IPS-20b (cell line): ENCODE measurements around the gene LRRC10B.

Source experiments
- H3K27ac ChIP-seq: one replicate; pipeline ENCODE4 v1.5.1; 2013; ENCODE audit warnings: low read length
- H3K27me3 ChIP-seq: 2 replicates; pipeline ENCODE4 v1.6.1; 2013; ENCODE audit warnings: mild to moderate bottlenecking, low read length, inconsistent platforms; ENCODE audit not compliant: insufficient read depth
- H3K36me3 ChIP-seq: 2 replicates; pipeline ENCODE4 v1.6.1; 2013; ENCODE audit warnings: low read depth, mild to moderate bottlenecking, inconsistent platforms, low read length, moderate library complexity; ENCODE audit not compliant: insufficient read depth
- H3K4me1 ChIP-seq: 2 replicates; pipeline ENCODE4 v1.6.1; 2013; ENCODE audit warnings: mild to moderate bottlenecking, control low read depth, inconsistent platforms, low read length, moderate library complexity; ENCODE audit not compliant: insufficient read depth
- H3K4me3 ChIP-seq: 2 replicates; pipeline ENCODE4 v1.5.1; 2013; ENCODE audit warnings: mild to moderate bottlenecking, low read length, inconsistent platforms
- H3K9ac ChIP-seq: 2 replicates; pipeline ENCODE4 v1.6.1; 2013; ENCODE audit warnings: low read depth, mild to moderate bottlenecking, inconsistent platforms, low read length, moderate library complexity
- H3K9me3 ChIP-seq: 2 replicates; pipeline ENCODE4 v1.6.1; 2013; ENCODE audit warnings: mild to moderate bottlenecking, low read depth, low read length, inconsistent platforms; ENCODE audit not compliant: insufficient read depth

Gene LRRC10B

GRCh38 chr11:61524963-61525587, 16.5 kb downstream of the LRRC10B start:
- Histone ChIP-seq H3K9ac (no peak overlapping the region), H3K4me1 (no peaks in the 10 kb centered on the region), H3K36me3 (no peaks in the 10 kb centered on the region), H3K4me3 (no peak overlapping the region), H3K9me3 (no peaks in the 10 kb centered on the region), H3K27ac (no peak overlapping the region), H3K27me3 (no peaks in the 10 kb centered on the region)

- no peaks in the 10 kb centered on the region for H3K36me3 ChIP-seq
- H3K4me3 ChIP-seq, result no peak overlapping the region
- H3K9me3 ChIP-seq, result no peaks in the 10 kb centered on the region
- no peaks in the 10 kb centered on the region for H3K4me1 ChIP-seq
- H3K9ac ChIP-seq, result no peak overlapping the region
- no peaks in the 10 kb centered on the region for H3K27me3 ChIP-seq
- H3K27ac ChIP-seq, result no peak overlapping the region
These were observed 17.7 kb downstream of the LRRC10B start for GRCh38 chr11:61526229-61526628.

- Histone ChIP-seq H3K36me3 (no peaks in the 10 kb centered on the region), H3K9me3 (no peaks in the 10 kb centered on the region), H3K9ac (no peak overlapping the region), H3K4me3 (no peak overlapping the region), H3K4me1 (no peaks in the 10 kb centered on the region), H3K27ac (no peak overlapping the region), H3K27me3 (no peaks in the 10 kb centered on the region)
These were observed 18.6 kb downstream of the LRRC10B start for GRCh38 chr11:61526956-61527731.

DNA sequence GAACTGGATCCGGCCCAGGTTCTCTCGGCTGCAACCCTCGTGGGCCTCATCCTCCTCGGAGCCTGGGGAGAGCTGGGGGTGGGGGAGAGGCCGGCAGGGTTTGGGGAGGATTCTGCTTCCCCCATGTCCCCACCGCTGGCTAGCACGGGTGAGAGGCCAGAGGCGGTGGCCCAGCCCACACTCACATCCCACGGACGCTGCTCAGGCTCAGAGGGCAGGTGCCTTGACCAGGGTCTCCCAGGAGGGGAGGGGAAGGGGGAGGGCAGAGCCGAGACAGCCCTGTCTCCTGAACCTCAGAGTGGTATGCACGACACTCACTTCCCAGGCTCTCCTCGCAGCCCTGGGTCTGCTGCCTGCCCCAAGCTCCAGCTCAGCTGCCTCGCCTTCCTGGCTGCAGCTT, 19.6 kb downstream of the LRRC10B start:
- no peak overlapping the region for H3K27ac ChIP-seq
- H3K4me1 ChIP-seq, result no peaks in the 10 kb centered on the region
- H3K36me3 ChIP-seq, result no peaks in the 10 kb centered on the region
- H3K9ac ChIP-seq, result no peak overlapping the region
- no peak overlapping the region for H3K4me3 ChIP-seq
- no peaks in the 10 kb centered on the region for H3K27me3 ChIP-seq
- no peaks in the 10 kb centered on the region for H3K9me3 ChIP-seq

- Histone ChIP-seq H3K4me1 (no peaks in the 10 kb centered on the region), H3K27ac (no peak overlapping the region), H3K4me3 (no peak overlapping the region), H3K27me3 (no peaks in the 10 kb centered on the region), H3K9ac (no peak overlapping the region), H3K36me3 (no peaks in the 10 kb centered on the region), H3K9me3 (no peaks in the 10 kb centered on the region)
These were observed 21.1 kb downstream of the LRRC10B start for GRCh38 chr11:61529537-61530225.

DNA sequence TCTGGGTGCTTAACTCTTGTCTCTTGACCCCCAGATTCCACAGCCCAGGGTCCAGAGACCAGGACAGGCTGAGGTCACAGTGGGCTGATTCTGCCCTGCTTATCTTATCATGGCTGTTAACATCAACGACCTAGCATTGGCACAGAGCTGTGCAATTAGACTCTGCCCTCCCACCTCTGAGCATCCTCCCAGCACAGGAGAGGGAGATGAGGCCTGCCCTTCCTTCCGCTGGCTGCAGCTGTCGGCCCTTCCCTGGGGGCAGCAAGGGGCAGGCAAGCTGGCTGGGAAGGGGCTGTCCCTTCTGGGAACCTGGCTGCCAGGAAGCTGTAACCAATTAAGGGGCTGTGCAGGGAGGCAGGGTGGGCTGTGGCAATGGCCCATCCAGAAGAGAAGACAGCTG, 22.5 kb downstream of the LRRC10B start:
- no peak overlapping the region for H3K9ac ChIP-seq
- no peak overlapping the region for H3K27ac ChIP-seq
- H3K9me3 ChIP-seq, result no peaks in the 10 kb centered on the region
- H3K4me1 ChIP-seq, result no peaks in the 10 kb centered on the region
- H3K4me3 ChIP-seq, result no peak overlapping the region
- no peaks in the 10 kb centered on the region for H3K27me3 ChIP-seq
- no peaks in the 10 kb centered on the region for H3K36me3 ChIP-seq

GRCh38 chr11:61532134-61533038, 23.8 kb downstream of the LRRC10B start:
- Histone ChIP-seq H3K4me1 (no peaks in the 10 kb centered on the region), H3K36me3 (no peaks in the 10 kb centered on the region), H3K27me3 (no peaks in the 10 kb centered on the region), H3K9me3 (no peaks in the 10 kb centered on the region), H3K4me3 (no peak overlapping the region), H3K9ac (no peak overlapping the region), H3K27ac (no peak overlapping the region)

DNA sequence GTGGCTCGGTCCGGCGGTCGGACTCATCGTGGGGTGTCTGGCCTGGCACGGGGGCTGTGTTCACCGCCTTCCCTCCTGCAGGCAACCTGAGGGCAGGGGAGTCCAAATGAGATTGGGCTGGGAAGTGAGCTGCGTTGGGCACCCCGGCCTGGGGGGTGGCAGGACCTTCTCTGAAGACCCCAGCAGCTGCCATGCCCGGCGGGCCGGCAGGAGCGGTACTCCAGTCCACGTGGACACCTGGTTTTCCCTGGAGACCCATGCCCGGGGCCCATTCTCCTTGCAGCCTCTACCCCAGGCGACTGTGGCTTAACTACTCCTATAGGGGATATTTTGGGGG, 24.5 kb downstream of the LRRC10B start:
- H3K27me3 ChIP-seq, result no peaks in the 10 kb centered on the region
- no peaks in the 10 kb centered on the region for H3K36me3 ChIP-seq
- H3K4me3 ChIP-seq, result no peak overlapping the region
- H3K4me1 ChIP-seq, result no peaks in the 10 kb centered on the region
- no peak overlapping the region for H3K9ac ChIP-seq
- H3K9me3 ChIP-seq, result no peaks in the 10 kb centered on the region
- H3K27ac ChIP-seq, result no peak overlapping the region

- H3K9me3 ChIP-seq, result no peaks in the 10 kb centered on the region
- no peak overlapping the region for H3K4me3 ChIP-seq
- H3K36me3 ChIP-seq, result no peaks in the 10 kb centered on the region
- H3K9ac ChIP-seq, result no peak overlapping the region
- H3K4me1 ChIP-seq, result no peaks in the 10 kb centered on the region
- H3K27ac ChIP-seq, result no peak overlapping the region
- no peaks in the 10 kb centered on the region for H3K27me3 ChIP-seq
These were observed 24.9 kb downstream of the LRRC10B start for GRCh38 chr11:61533401-61533800.

- no peaks in the 10 kb centered on the region for H3K27me3 ChIP-seq
These were observed 25.7 kb downstream of the LRRC10B start for GRCh38 chr11:61534025-61534932.

More at GRCh38 chr11:61534025-61534932, 25.7 kb downstream of the LRRC10B start:
- H3K9me3 ChIP-seq, result no peaks in the 10 kb centered on the region
- no peak overlapping the region for H3K27ac ChIP-seq
- no peaks in the 10 kb centered on the region for H3K36me3 ChIP-seq
- no peak overlapping the region for H3K4me3 ChIP-seq
- no peaks in the 10 kb centered on the region for H3K4me1 ChIP-seq
- no peak overlapping the region for H3K9ac ChIP-seq
